Dermis blood vessel endothelial cell (primary cell): ENCODE measurements around the gene PHETA2. TPM values are rescaled to one million over a fixed set of nuclear protein-coding genes. Genes with fewer than 3 reads are reported as not detected.
A peak's percentile ranks its signal among the peaks of the same experiment; 100 is the strongest.
"Not testable (repeated sequence)": the region's sequence is repeated elsewhere in the genome, so short reads cannot be mapped to it uniquely, and the experiment has no call there.

ENCODE experiments used
- DNase-seq: peaks from one replicate; pipeline ENCODE4 v3.0.0; 2010
- total RNA-seq: library from RNA; depleted of rRNA; stranded (reverse); fragments of >200 nt; gene quantifications from 2 replicates; pipeline ENCODE4 v1.2.3, GENCODE V29; 2014

The PHETA2 gene
- total RNA-seq, 1 donor from 2014 or later: 25.7 TPM

GRCh38 chr22:42070517-42071422 is 3.3 kb upstream of the PHETA2 start, which contains the start of gene NAGA:
NAGA (minus strand) TSS chr22:42070812; CDS start chr22:42070297, 515 bp downstream.
- peak; percentile 96 for DNase-seq

- not testable (repeated sequence) for DNase-seq
These were observed 2.5 kb upstream of the PHETA2 start for GRCh38 chr22:42071508-42071907.

GRCh38 chr22:42072606-42073330 is 1.3 kb upstream of the PHETA2 start:
- DNase-seq: no peak

- no peak for DNase-seq
These were observed 417 bp upstream of the PHETA2 start for GRCh38 chr22:42073621-42074041.

- DNase-seq: peak; percentile 14
These were observed 1.0 kb downstream of the PHETA2 start for GRCh38 chr22:42074846-42075676.

- no peak for DNase-seq
These were observed 2.9 kb downstream of the PHETA2 start for GRCh38 chr22:42076764-42077485.

- DNase-seq: no peak
These were observed 3.6 kb downstream of the PHETA2 start for GRCh38 chr22:42077486-42078125.

GRCh38 chr22:42078469-42079318 is 4.6 kb downstream of the PHETA2 start:
- peak; percentile 29 for DNase-seq

- peak; percentile 99 for DNase-seq
These were observed 5.5 kb downstream of the PHETA2 start, which contains the start of gene SMDT1 for GRCh38 chr22:42079319-42080251. SMDT1 (plus strand) TSS chr22:42079700; CDS start chr22:42079769, 69 bp downstream.

- DNase-seq: peak; percentile 64
These were observed 6.2 kb downstream of the PHETA2 start for GRCh38 chr22:42080287-42080686.

- DNase-seq: no peak
These were observed 9.1 kb downstream of the PHETA2 start for GRCh38 chr22:42083119-42083518.

GRCh38 chr22:42084874-42085273 is 10.8 kb downstream of the PHETA2 start:
- no peak for DNase-seq

GRCh38 chr22:42086051-42086450 is 12.0 kb downstream of the PHETA2 start:
- peak; percentile 70 for DNase-seq

GRCh38 chr22:42090596-42091454 is 16.8 kb downstream of the PHETA2 start, which contains the start of gene NDUFA6:
NDUFA6 (minus strand) TSS chr22:42090772; CDS start chr22:42090744, 28 bp downstream.
- DNase-seq: peak; percentile 99

GRCh38 chr22:42091455-42091782 is 17.4 kb downstream of the PHETA2 start:
- no peak for DNase-seq

GRCh38 chr22:42101199-42101598 is 27.2 kb downstream of the PHETA2 start:
- no peak for DNase-seq

- not testable (repeated sequence) for DNase-seq
These were observed 30.3 kb downstream of the PHETA2 start for GRCh38 chr22:42104332-42104860.

GRCh38 chr22:42108848-42109247 is 34.8 kb downstream of the PHETA2 start:
- no peak for DNase-seq
